Loucy (cell line): ENCODE results near the gene SLC5A2.
"Not testable (repeated sequence)": the region's sequence is repeated elsewhere in the genome, so short reads cannot be mapped to it uniquely, and the experiment has no call there.

Experiments used
- EZH2phosphoT487 ChIP-seq: fragments of 200-600 bp; IDR thresholded peaks from 2 replicates; pipeline ENCODE4 v1.6.1; 2018; ENCODE audit warnings: antibody characterized with exemption, mild to moderate bottlenecking, moderate library complexity, borderline replicate concordance
- TF ChIP-seq, protein P1 (sequence below): fragments of 200-600 bp; sonication (generic); conservative IDR thresholded peaks from 2 replicates; pipeline ENCODE4 v1.5.1; 2014; ENCODE audit warnings: mild to moderate bottlenecking, antibody characterized with exemption, low read length

- TF ChIP-seq, protein P1, sequence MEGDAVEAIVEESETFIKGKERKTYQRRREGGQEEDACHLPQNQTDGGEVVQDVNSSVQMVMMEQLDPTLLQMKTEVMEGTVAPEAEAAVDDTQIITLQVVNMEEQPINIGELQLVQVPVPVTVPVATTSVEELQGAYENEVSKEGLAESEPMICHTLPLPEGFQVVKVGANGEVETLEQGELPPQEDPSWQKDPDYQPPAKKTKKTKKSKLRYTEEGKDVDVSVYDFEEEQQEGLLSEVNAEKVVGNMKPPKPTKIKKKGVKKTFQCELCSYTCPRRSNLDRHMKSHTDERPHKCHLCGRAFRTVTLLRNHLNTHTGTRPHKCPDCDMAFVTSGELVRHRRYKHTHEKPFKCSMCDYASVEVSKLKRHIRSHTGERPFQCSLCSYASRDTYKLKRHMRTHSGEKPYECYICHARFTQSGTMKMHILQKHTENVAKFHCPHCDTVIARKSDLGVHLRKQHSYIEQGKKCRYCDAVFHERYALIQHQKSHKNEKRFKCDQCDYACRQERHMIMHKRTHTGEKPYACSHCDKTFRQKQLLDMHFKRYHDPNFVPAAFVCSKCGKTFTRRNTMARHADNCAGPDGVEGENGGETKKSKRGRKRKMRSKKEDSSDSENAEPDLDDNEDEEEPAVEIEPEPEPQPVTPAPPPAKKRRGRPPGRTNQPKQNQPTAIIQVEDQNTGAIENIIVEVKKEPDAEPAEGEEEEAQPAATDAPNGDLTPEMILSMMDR, result not testable (repeated sequence)
- not testable (repeated sequence) for TF ChIP-seq EZH2phosphoT487
These were observed 37.0 kb upstream of the SLC5A2 start for GRCh38 chr16:31445931-31446330.
